GM12878 (cell line): ENCODE results near the gene MVB12B. TPM values are rescaled to one million over a fixed set of nuclear protein-coding genes. Genes with fewer than 3 reads are reported as not detected.

Source experiments
- ATAC-seq: fragments of 200-7000 bp; cut with Tn5 transposase; 3 replicates; pipeline ENCODE4 v1.9.1; 2020; ENCODE audit warnings: mild to moderate bottlenecking, moderate library complexity
- BruUV-seq: library from RNA; stranded (reverse); fragments of 400-500 nt; replicated peaks from 2 replicates; lab custom pipeline; 2021; lab: Mats Ljungman, UMichigan
- CTCF ChIA-PET: fragments of 300-600 bp; sonication (Branson Sonifier 250); formaldehyde crosslinking; extraction: SDS; loops from one replicate; lab custom pipeline; 2021; ENCODE audit warnings: inconsistent platforms; lab: Yijun Ruan, JAX
- POLR2A ChIA-PET: fragments of 350-600 bp; formaldehyde crosslinking; extraction: SDS; loops from one replicate; lab custom pipeline; 2021; ENCODE audit warnings: inconsistent platforms; lab: Charles Lee
- RAD21 ChIA-PET: fragments of 300-600 bp; sonication (Branson Sonifier 250); formaldehyde crosslinking; loops from one replicate; lab custom pipeline; 2023; ENCODE audit warnings: antibody characterized with exemption; ENCODE audit not compliant: unreplicated experiment; lab: Charles Lee
- SMC1A ChIA-PET: fragments of 300-600 bp; sonication (Branson Sonifier 250); formaldehyde crosslinking; loops from one replicate; lab custom pipeline; 2023; ENCODE audit not compliant: unreplicated experiment, uncharacterized antibody; lab: Charles Lee
- DNase-seq: peaks from one replicate; pipeline ENCODE4 v3.0.0-alpha.2; 2011; ENCODE audit warnings: low read depth, low spot score
- FAIRE-seq: peaks from 3 replicates; lab custom pipeline; 2011; peaks lifted over from hg19 to GRCh38; lab: Jason Lieb, UNC
- H2AFZ ChIP-seq: 2 replicates; pipeline ENCODE4 v1.6.0; 2011; ENCODE audit warnings: low read depth, low read length, control low read depth; ENCODE audit not compliant: control insufficient read depth
- H3K27ac ChIP-seq: 2 replicates; pipeline ENCODE4 v1.5.1; 2011; ENCODE audit warnings: control low read depth; ENCODE audit not compliant: control insufficient read depth, insufficient read depth
- H3K27me3 ChIP-seq, 2 experiments: replicated peaks in 1 of 2; 2 replicates each; pipeline versions ENCODE4 v1.6.0 to v1.6.1; 2011; ENCODE audit warnings: low read length in 1 of 2; ENCODE audit not compliant: control insufficient read depth in 2 of 2, insufficient read depth in 2 of 2
- H3K36me3 ChIP-seq, 2 experiments: 2 replicates each; pipeline ENCODE4 v1.5.1; 2011; ENCODE audit warnings: low read length in 1 of 2; ENCODE audit not compliant: control insufficient read depth in 2 of 2, insufficient read depth in 2 of 2
- H3K4me1 ChIP-seq: 2 replicates; pipeline ENCODE4 v1.6.1; 2011; ENCODE audit warnings: mild to moderate bottlenecking, low read length, moderate library complexity, mixed read lengths; ENCODE audit not compliant: control insufficient read depth, insufficient read depth
- H3K4me2 ChIP-seq: 2 replicates; pipeline ENCODE4 v1.6.0; 2011; ENCODE audit warnings: control low read depth; ENCODE audit not compliant: control insufficient read depth, insufficient read depth
- H3K4me3 ChIP-seq: fragments of 200-600 bp; sonication (generic); 2 replicates; pipeline ENCODE4 v1.5.1; 2016
- H3K79me2 ChIP-seq: 2 replicates; pipeline ENCODE4 v1.6.0; 2011; ENCODE audit warnings: low read length; ENCODE audit not compliant: control insufficient read depth, insufficient read depth
- H3K9ac ChIP-seq: 2 replicates; pipeline ENCODE4 v1.8.0; 2011; ENCODE audit warnings: low read length, control low read depth, mixed read lengths; ENCODE audit not compliant: control insufficient read depth, insufficient read depth
- H3K9me3 ChIP-seq: replicated peaks from 3 replicates; pipeline ENCODE4 v1.5.1; 2011; ENCODE audit warnings: mild to moderate bottlenecking, low read length; ENCODE audit not compliant: control insufficient read depth, insufficient read depth
- H4K20me1 ChIP-seq: 2 replicates; pipeline ENCODE4 v1.6.0; 2011; ENCODE audit not compliant: control insufficient read depth, insufficient read depth
- BCL11A ChIP-seq: IDR thresholded peaks from 2 replicates; pipeline ENCODE4 v1.6.1; 2011; ENCODE audit warnings: low read depth, low read length
- BMI1 ChIP-seq: fragments of 450-650 bp; IDR thresholded peaks from 2 replicates; pipeline ENCODE4 v1.6.1; 2016; ENCODE audit warnings: mild to moderate bottlenecking, moderate library complexity, borderline replicate concordance
- HDAC2 ChIP-seq: fragments of 200-600 bp; sonication (generic); IDR thresholded peaks from 2 replicates; pipeline ENCODE4 v1.6.1; 2017
- HDGF ChIP-seq: fragments of 450-650 bp; IDR thresholded peaks from 2 replicates; pipeline ENCODE4 v1.6.1; 2016; ENCODE audit warnings: antibody characterized with exemption
- JUNB ChIP-seq: IDR thresholded peaks from 2 replicates; pipeline ENCODE4 v1.6.1; 2016; ENCODE audit warnings: antibody characterized with exemption, mild to moderate bottlenecking
- JUND ChIP-seq: IDR thresholded peaks from 2 replicates; pipeline ENCODE4 v1.6.1; 2012; ENCODE audit warnings: low read depth, mild to moderate bottlenecking, low read length, improper control_type of control experiment, moderate library complexity
- MTA3 ChIP-seq: IDR thresholded peaks from 2 replicates; pipeline ENCODE4 v1.6.1; 2012; ENCODE audit warnings: low read length, inconsistent platforms, borderline replicate concordance
- RCOR1 ChIP-seq: conservative IDR thresholded peaks from 2 replicates; pipeline ENCODE4 v1.6.1; 2012; ENCODE audit warnings: low read depth, low read length, improper control_type of control experiment
- SMAD5 ChIP-seq: IDR thresholded peaks from 2 replicates; pipeline ENCODE4 v1.6.1; 2016; ENCODE audit warnings: antibody characterized with exemption, low read depth
- TCF3 ChIP-seq: IDR thresholded peaks from 2 replicates; pipeline ENCODE4 v1.6.1; 2012; ENCODE audit warnings: low read depth, mild to moderate bottlenecking, low read length, borderline replicate concordance; ENCODE audit not compliant: insufficient read depth
- ZNF274 ChIP-seq: IDR thresholded peaks from one replicate; pipeline ENCODE4 v1.8.0; 2011; ENCODE audit not compliant: insufficient read length, insufficient read depth
- WGBS: methylation state at CpG from one replicate; pipeline ENCODE4 v1.1.6; 2016; ENCODE audit warnings: low lambda C conversion rate; ENCODE audit not compliant: insufficient replicate concordance, insufficient coverage; ENCODE audit errors: missing lambda C conversion rate; 5-methylcytosine and 5-hydroxymethylcytosine counted together
- in situ Hi-C: fragments of 300-500 bp; cut with MboI; formaldehyde crosslinking; loops from 9 replicates; pipeline ENCODE4 v1.14.3; 2018; ENCODE audit warnings: mixed read lengths
- intact Hi-C: fragments of 100-400 bp; cut with micrococcal nuclease; formaldehyde crosslinking; loops from one replicate; pipeline ENCODE4 v1.14.2; 2022; ENCODE audit not compliant: unreplicated experiment
- polyA plus RNA-seq, 11 experiments: library from polyadenylated mRNA; depleted of rRNA in 4 of 11; unstranded in 6 of 11; stranded (reverse) in 5 of 11; fragments of >200 nt; fragmentation: Nextera tagmentation in 4 of 11; fragmentation: Illumina TruSeq in 1 of 11; extraction: Ambion mirVana in 4 of 11; extraction: Trizol in 1 of 11; gene quantifications; 1 replicate in 1 of 11; 2 replicates in 10 of 11; pipeline versions ENCODE4 v1.2.1 to v1.2.3, GENCODE V29; 2011 to 2016; ENCODE audit warnings: inconsistent platforms in 2 of 11, missing spikeins in 2 of 11, low read depth in 1 of 11
- total RNA-seq, 4 experiments: library from RNA; depleted of rRNA in 3 of 4; stranded (reverse); fragments of >200 nt in 3 of 4; fragmentation: Illumina TruSeq in 1 of 4; extraction: Trizol in 1 of 4; gene quantifications; 2 replicates each; pipeline versions ENCODE4 v1.2.1 to v1.2.3, GENCODE V29; 2013 to 2021
- TF ChIP-seq, protein P1 (sequence below): fragments of 450-650 bp; IDR thresholded peaks from 2 replicates; pipeline ENCODE4 v1.6.1; 2017; ENCODE audit warnings: mild to moderate bottlenecking
- TF ChIP-seq, protein P2 (sequence below): fragments of 450-650 bp; formaldehyde crosslinking; IDR thresholded peaks from 2 replicates; pipeline ENCODE4 v1.4.0; 2022; ENCODE audit warnings: mild to moderate bottlenecking, moderate library complexity

MVB12B gene
- total and polyA plus RNA-seq, 10 of the 15 experiments (the other 5 are each of a cell fraction or from before 2014, with no cell fraction given) = 0.08 TPM; not detected in 9

DNA sequence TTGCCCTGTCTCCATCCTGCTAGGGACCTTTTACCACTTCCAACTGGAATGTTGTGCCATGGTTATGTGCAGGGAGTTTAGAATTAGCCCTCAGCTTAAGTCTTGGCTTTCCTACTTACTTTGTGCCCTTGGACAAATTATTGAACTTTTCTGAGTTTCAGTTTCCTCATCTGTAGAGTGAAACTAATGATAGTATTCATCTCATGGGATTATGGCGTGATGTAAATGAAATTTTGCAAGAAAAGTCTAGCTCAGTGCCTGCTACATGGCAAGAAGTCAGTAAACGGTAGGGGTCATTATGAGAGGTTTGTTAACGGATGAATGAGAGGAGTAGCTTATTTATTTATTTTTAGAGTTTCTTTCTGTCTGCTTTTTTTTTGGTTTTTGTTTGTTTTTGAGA is 1.8 kb downstream of the MVB12B start:
- no peak overlapping the region for H3K9ac ChIP-seq
- no peaks in the 10 kb centered on the region for H4K20me1 ChIP-seq
- no TSS peak for BruUV-seq
- ATAC-seq (no peak), FAIRE-seq (no peak), DNase-seq (no peak)
- no peak overlapping the region for H3K4me2 ChIP-seq
- H3K36me3 ChIP-seq = no peaks in the 10 kb centered on the region
- ChIA-PET SMC1A (no interaction called here), POLR2A (no interaction called here), CTCF (interaction anchor here (1.3 kb wide), 1 partner anchor 69 kb away, joined by 3 read pairs; no protein-coding TSS in a partner anchor), RAD21 (no interaction called here)
- H3K4me3 ChIP-seq = no peak overlapping the region
- H3K27me3 ChIP-seq = peaks cover 8 to 23% of the 10 kb centered on the region in 2 experiments
- TF ChIP-seq HDGF = no peak
- TF ChIP-seq RCOR1 = no peak
- no peak overlapping the region for H3K27ac ChIP-seq
- intact Hi-C loops (no loop called here), in situ Hi-C loops (no loop called here)
- H3K79me2 ChIP-seq = no peaks in the 10 kb centered on the region
- peaks cover 3% of the 10 kb centered on the region; the same call in 2 of the 3 replicates for H3K9me3 ChIP-seq
- no peaks in the 10 kb centered on the region for H3K4me1 ChIP-seq
- 1% methylated on average over 3 of the region's 3 CpGs for WGBS
- no peak overlapping the region for H2AFZ ChIP-seq

DNA sequence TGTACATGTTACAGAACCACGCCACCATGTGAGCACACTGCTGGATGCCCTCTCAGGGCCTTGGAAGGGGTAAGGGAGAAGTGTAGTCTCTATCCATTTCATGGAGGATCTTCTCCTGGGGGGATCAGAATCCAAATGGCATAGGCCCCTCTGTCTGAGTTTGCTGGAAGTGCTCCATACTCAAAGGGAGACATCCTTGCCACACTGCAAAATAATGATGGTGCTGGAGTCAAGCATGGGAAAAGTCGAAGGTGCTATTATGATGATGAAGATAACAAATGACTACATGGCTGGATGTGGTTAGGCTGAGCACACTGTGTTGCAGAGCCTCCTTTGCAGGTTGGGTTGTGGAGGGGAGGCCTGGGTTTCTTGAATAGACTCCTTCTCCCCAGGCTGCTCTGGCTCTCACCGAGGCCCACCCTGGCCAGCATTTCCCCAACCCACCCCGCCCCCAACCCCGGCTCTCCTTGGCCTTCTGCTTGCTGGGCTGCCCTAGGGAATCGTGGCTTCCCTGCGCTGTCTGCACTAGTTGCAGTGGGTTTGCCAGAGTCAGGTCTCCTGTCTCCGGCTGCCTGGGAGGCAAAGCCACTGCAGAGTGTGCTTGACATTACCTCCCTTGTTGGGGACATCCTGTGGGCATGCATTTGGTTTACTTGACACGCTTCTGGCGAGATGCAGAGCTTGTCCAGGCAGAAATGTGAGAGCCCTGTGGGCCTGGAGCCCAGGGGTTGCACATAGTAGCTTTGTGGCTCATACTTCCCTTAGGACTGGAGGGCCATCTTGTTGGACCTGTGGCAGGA is 3.0 kb downstream of the MVB12B start:
- FAIRE-seq (no peak), DNase-seq (no peak), ATAC-seq (no peak)
- Histone ChIP-seq H2AFZ (no peak overlapping the region), H3K27ac (no peak overlapping the region), H3K4me1 (no peaks in the 10 kb centered on the region), H3K27me3 (peaks cover 8 to 21% of the 10 kb centered on the region in 2 experiments), H3K4me3 (no peak overlapping the region), H3K9ac (no peak overlapping the region), H3K9me3 (no peaks in the 10 kb centered on the region; the same call in 1 of the 3 replicates), H4K20me1 (no peaks in the 10 kb centered on the region), H3K79me2 (no peaks in the 10 kb centered on the region), H3K4me2 (no peak overlapping the region), H3K36me3 (no peaks in the 10 kb centered on the region)
- WGBS = 12% methylated on average over 10 of the region's 10 CpGs
- ChIA-PET RAD21 (no interaction called here), POLR2A (no interaction called here), CTCF (no interaction called here), SMC1A (no interaction called here)
- in situ Hi-C loops (no loop called here), intact Hi-C loops (no loop called here)
- no TSS peak for BruUV-seq
- TF ChIP-seq, protein P1, sequence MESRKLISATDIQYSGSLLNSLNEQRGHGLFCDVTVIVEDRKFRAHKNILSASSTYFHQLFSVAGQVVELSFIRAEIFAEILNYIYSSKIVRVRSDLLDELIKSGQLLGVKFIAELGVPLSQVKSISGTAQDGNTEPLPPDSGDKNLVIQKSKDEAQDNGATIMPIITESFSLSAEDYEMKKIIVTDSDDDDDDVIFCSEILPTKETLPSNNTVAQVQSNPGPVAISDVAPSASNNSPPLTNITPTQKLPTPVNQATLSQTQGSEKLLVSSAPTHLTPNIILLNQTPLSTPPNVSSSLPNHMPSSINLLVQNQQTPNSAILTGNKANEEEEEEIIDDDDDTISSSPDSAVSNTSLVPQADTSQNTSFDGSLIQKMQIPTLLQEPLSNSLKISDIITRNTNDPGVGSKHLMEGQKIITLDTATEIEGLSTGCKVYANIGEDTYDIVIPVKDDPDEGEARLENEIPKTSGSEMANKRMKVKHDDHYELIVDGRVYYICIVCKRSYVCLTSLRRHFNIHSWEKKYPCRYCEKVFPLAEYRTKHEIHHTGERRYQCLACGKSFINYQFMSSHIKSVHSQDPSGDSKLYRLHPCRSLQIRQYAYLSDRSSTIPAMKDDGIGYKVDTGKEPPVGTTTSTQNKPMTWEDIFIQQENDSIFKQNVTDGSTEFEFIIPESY = no peak
- TF ChIP-seq HDAC2 (no peak), HDGF (no peak), JUND (no peak), MTA3 (no peak), BCL11A (no peak), TCF3 (no peak), ZNF274 (no peak), BMI1 (no peak), SMAD5 (no peak), JUNB (no peak)
- TF ChIP-seq, protein P2, sequence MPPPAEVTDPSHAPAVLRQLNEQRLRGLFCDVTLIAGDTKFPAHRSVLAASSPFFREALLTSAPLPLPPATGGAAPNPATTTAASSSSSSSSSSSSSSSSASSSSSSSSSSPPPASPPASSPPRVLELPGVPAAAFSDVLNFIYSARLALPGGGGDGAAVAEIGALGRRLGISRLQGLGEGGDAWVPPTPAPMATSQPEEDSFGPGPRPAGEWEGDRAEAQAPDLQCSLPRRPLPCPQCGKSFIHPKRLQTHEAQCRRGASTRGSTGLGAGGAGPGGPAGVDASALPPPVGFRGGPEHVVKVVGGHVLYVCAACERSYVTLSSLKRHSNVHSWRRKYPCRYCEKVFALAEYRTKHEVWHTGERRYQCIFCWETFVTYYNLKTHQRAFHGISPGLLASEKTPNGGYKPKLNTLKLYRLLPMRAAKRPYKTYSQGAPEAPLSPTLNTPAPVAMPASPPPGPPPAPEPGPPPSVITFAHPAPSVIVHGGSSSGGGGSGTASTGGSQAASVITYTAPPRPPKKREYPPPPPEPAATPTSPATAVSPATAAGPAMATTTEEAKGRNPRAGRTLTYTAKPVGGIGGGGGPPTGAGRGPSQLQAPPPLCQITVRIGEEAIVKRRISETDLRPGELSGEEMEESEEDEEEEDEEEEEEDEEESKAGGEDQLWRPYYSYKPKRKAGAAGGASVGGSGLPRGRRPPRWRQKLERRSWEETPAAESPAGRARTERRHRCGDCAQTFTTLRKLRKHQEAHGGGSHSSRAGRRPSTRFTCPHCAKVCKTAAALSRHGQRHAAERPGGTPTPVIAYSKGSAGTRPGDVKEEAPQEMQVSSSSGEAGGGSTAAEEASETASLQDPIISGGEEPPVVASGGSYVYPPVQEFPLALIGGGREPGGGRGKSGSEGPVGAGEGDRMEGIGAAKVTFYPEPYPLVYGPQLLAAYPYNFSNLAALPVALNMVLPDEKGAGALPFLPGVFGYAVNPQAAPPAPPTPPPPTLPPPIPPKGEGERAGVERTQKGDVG = no peak
